PC-3 (cell line): ENCODE data around the gene NUP160. TPM values are rescaled to one million over a fixed set of nuclear protein-coding genes. Genes with fewer than 3 reads are reported as not detected.
"Not testable (repeated sequence)": the region's sequence is repeated elsewhere in the genome, so short reads cannot be mapped to it uniquely, and the experiment has no call there.

Experiments
- ATAC-seq: fragments of 200-7000 bp; cut with Tn5 transposase; 2 replicates; pipeline ENCODE4 v1.9.1; 2020; ENCODE audit warnings: mild to moderate bottlenecking, moderate library complexity
- BruUV-seq: library from RNA; stranded (reverse); fragments of 400-500 nt; replicated peaks from 2 replicates; lab custom pipeline; 2021; lab: Mats Ljungman, UMichigan
- CTCF ChIA-PET: fragments of 300-600 bp; sonication (Branson Sonifier 250); formaldehyde crosslinking; loops from one replicate; lab custom pipeline; 2022; ENCODE audit warnings: antibody characterized with exemption; lab: Charles Lee
- POLR2A ChIA-PET: fragments of 300-600 bp; sonication (Branson Sonifier 250); formaldehyde crosslinking; loops from one replicate; lab custom pipeline; 2022; ENCODE audit warnings: antibody characterized with exemption; ENCODE audit not compliant: unreplicated experiment; lab: Charles Lee
- DNase-seq: peaks from one replicate; pipeline ENCODE4 v3.0.0-alpha.2; 2015
- H2AFZ ChIP-seq: fragments of 300-600 bp; sonication (generic); 2 replicates; pipeline ENCODE4 v1.6.0; 2016; ENCODE audit warnings: antibody characterized with exemption, low read length
- H3F3A ChIP-seq: fragments of 300-600 bp; sonication (generic); one replicate; pipeline ENCODE4 v1.6.0; 2017; ENCODE audit warnings: antibody characterized with exemption, low read length, control low read depth, mild to moderate bottlenecking; ENCODE audit not compliant: unreplicated experiment
- H3K27ac ChIP-seq: fragments of 300-600 bp; sonication (generic); 2 replicates; pipeline ENCODE4 v1.5.1; 2016; ENCODE audit warnings: mild to moderate bottlenecking, low read length
- H3K27me3 ChIP-seq: fragments of 300-600 bp; sonication (generic); 2 replicates; pipeline ENCODE4 v1.6.1; 2016; ENCODE audit warnings: low read length, mixed read lengths
- H3K36me3 ChIP-seq: fragments of 300-600 bp; sonication (generic); 2 replicates; pipeline ENCODE4 v1.6.1; 2016; ENCODE audit warnings: low read depth, mixed run types, low read length, mixed read lengths
- H3K4me1 ChIP-seq: fragments of 300-600 bp; sonication (generic); 2 replicates; pipeline ENCODE4 v1.5.1; 2016; ENCODE audit warnings: low read length; ENCODE audit not compliant: insufficient read depth
- H3K4me2 ChIP-seq: fragments of 300-600 bp; sonication (generic); 2 replicates; pipeline ENCODE4 v1.6.0; 2016; ENCODE audit warnings: low read length
- H3K4me3 ChIP-seq: fragments of 300-600 bp; sonication (generic); 2 replicates; pipeline ENCODE4 v1.5.1; 2016; ENCODE audit warnings: mild to moderate bottlenecking, low read length, mixed read lengths
- H3K79me2 ChIP-seq: fragments of 300-600 bp; sonication (generic); 2 replicates; pipeline ENCODE4 v1.6.1; 2017; ENCODE audit warnings: low read length, mixed read lengths
- H3K9ac ChIP-seq: fragments of 300-600 bp; sonication (generic); 2 replicates; pipeline ENCODE4 v1.6.0; 2016; ENCODE audit warnings: mild to moderate bottlenecking, low read length
- H3K9me2 ChIP-seq: fragments of 300-600 bp; sonication (generic); replicated peaks from 2 replicates; pipeline ENCODE4 v1.6.1; 2016; ENCODE audit warnings: mixed run types, low read length, mixed read lengths
- H3K9me3 ChIP-seq: fragments of 300-600 bp; sonication (generic); 2 replicates; pipeline ENCODE4 v1.6.1; 2016; ENCODE audit warnings: low read length, mixed read lengths
- H4K20me1 ChIP-seq: fragments of 300-600 bp; sonication (generic); 2 replicates; pipeline ENCODE4 v1.6.1; 2016; ENCODE audit warnings: low read length, mixed read lengths
- EZH2 ChIP-seq: fragments of 300-600 bp; sonication (generic); IDR thresholded peaks from one replicate; pipeline ENCODE4 v1.6.1; 2017; ENCODE audit warnings: antibody characterized with exemption, mild to moderate bottlenecking, low read length; ENCODE audit not compliant: unreplicated experiment
- EZH2phosphoT487 ChIP-seq: fragments of 300-600 bp; sonication (generic); IDR thresholded peaks from 2 replicates; pipeline ENCODE4 v1.6.1; 2018; ENCODE audit warnings: mild to moderate bottlenecking, antibody characterized with exemption, low read length, borderline replicate concordance
- intact Hi-C: fragments of 100-400 bp; cut with micrococcal nuclease; formaldehyde crosslinking; loops from 2 replicates; pipeline ENCODE4 v1.9.0; 2023
- total RNA-seq: library from RNA; depleted of rRNA; stranded (reverse); fragments of >200 nt; gene quantifications from 2 replicates; pipeline ENCODE4 v1.2.3, GENCODE V29; 2014
- TF ChIP-seq, protein P1 (sequence below): fragments of 300-600 bp; sonication (generic); conservative IDR thresholded peaks from 2 replicates; pipeline ENCODE4 v1.5.1; 2017; ENCODE audit warnings: antibody characterized with exemption, low read depth, mild to moderate bottlenecking, low read length

The NUP160 gene
- total RNA-seq, 1 experiment from 2014 or later, result 23.0 TPM

GRCh38 chr11:47800759-47801158, 47.4 kb downstream of the NUP160 start:
- Histone ChIP-seq H3K9ac (no peak overlapping the region), H3K79me2 (no peaks in the 10 kb centered on the region), H3K27me3 (no peaks in the 10 kb centered on the region), H3K9me3 (no peaks in the 10 kb centered on the region), H3F3A (no peaks in the 10 kb centered on the region), H3K4me2 (no peak overlapping the region), H3K4me3 (no peak overlapping the region), H3K9me2 (no peaks in the 10 kb centered on the region), H4K20me1 (no peaks in the 10 kb centered on the region), H3K36me3 (peaks cover 36% of the 10 kb centered on the region), H2AFZ (no peak overlapping the region), H3K4me1 (no peaks in the 10 kb centered on the region), H3K27ac (no peak overlapping the region)
- ATAC-seq, result no peak
- TF ChIP-seq, protein P1, sequence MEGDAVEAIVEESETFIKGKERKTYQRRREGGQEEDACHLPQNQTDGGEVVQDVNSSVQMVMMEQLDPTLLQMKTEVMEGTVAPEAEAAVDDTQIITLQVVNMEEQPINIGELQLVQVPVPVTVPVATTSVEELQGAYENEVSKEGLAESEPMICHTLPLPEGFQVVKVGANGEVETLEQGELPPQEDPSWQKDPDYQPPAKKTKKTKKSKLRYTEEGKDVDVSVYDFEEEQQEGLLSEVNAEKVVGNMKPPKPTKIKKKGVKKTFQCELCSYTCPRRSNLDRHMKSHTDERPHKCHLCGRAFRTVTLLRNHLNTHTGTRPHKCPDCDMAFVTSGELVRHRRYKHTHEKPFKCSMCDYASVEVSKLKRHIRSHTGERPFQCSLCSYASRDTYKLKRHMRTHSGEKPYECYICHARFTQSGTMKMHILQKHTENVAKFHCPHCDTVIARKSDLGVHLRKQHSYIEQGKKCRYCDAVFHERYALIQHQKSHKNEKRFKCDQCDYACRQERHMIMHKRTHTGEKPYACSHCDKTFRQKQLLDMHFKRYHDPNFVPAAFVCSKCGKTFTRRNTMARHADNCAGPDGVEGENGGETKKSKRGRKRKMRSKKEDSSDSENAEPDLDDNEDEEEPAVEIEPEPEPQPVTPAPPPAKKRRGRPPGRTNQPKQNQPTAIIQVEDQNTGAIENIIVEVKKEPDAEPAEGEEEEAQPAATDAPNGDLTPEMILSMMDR, result no peak
- BruUV-seq, result no TSS peak
- POLR2A ChIA-PET, result no interaction called here
- no peak for DNase-seq
- CTCF ChIA-PET, result no interaction called here
- intact Hi-C loops, result no loop called here

- Histone ChIP-seq H3K79me2 (no peaks in the 10 kb centered on the region), H3K36me3 (peaks cover 32% of the 10 kb centered on the region), H3K4me3 (no peak overlapping the region), H3K27me3 (no peaks in the 10 kb centered on the region), H3K4me2 (no peak overlapping the region), H3K4me1 (no peaks in the 10 kb centered on the region), H2AFZ (no peak overlapping the region), H3K9me3 (no peaks in the 10 kb centered on the region), H3K9ac (no peak overlapping the region), H3K9me2 (no peaks in the 10 kb centered on the region), H3K27ac (no peak overlapping the region), H4K20me1 (no peaks in the 10 kb centered on the region), H3F3A (no peaks in the 10 kb centered on the region)
- TF ChIP-seq EZH2, result no peak
- no peak for TF ChIP-seq EZH2phosphoT487
- TF ChIP-seq, protein P1, result no peak
- intact Hi-C loops, result no loop called here
- DNase-seq, result peak; percentile 53
- BruUV-seq, result no TSS peak
- ChIA-PET POLR2A (no interaction called here), CTCF (no interaction called here)
- ATAC-seq, result peak; percentile 81
Measured at GRCh38 chr11:47797633-47798032, 50.5 kb downstream of the NUP160 start.

GRCh38 chr11:47791774-47792430, 56.2 kb downstream of the NUP160 start:
- H4K20me1 ChIP-seq, result no peaks in the 10 kb centered on the region
- no peak for TF ChIP-seq EZH2
- TF ChIP-seq EZH2phosphoT487, result no peak
- TF ChIP-seq, protein P1, result no peak
- DNase-seq, result no peak
- H3K4me3 ChIP-seq, result no peak overlapping the region
- ChIA-PET CTCF (no interaction called here), POLR2A (no interaction called here)
- ATAC-seq, result no peak
- no peaks in the 10 kb centered on the region for H3K9me3 ChIP-seq
- no peak overlapping the region for H3K9ac ChIP-seq
- no peaks in the 10 kb centered on the region for H3K79me2 ChIP-seq
- no peaks in the 10 kb centered on the region for H3F3A ChIP-seq
- no peaks in the 10 kb centered on the region for H3K9me2 ChIP-seq
- intact Hi-C loops, result no loop called here
- H3K36me3 ChIP-seq, result peaks cover 32% of the 10 kb centered on the region
- BruUV-seq, result no TSS peak
- H3K4me2 ChIP-seq, result no peak overlapping the region
- no peaks in the 10 kb centered on the region for H3K27me3 ChIP-seq
- H3K4me1 ChIP-seq, result no peaks in the 10 kb centered on the region
- no peak overlapping the region for H3K27ac ChIP-seq
- H2AFZ ChIP-seq, result no peak overlapping the region

DNA sequence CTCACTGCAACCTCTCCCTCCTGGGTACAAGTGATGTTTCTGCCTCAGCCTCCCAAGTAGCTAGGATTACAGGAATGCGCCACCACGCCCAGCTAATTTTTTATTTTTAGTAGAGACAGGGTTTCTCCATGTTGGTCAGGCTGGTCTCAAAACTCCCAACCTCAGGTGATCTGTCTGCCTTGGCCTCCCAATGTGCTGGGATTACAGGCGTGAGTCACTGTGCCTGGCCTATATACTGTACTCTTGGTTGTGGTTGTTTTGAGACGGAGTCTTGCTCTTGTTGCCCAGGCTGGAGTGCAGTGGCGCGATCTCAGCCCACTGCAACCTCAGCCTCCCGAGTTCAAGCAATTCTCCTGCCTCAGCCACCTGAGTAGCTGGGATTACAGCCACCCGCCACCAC, 58.1 kb downstream of the NUP160 start:
- POLR2A ChIA-PET, result not testable (repeated sequence)

More for the DNA sequence above, 58.1 kb downstream of the NUP160 start:
- H3K4me3 ChIP-seq, ATAC-seq, CTCF ChIA-PET, H3K27ac ChIP-seq, H3K79me2 ChIP-seq, H3K27me3 ChIP-seq, DNase-seq, H2AFZ ChIP-seq, H3K9ac ChIP-seq, H4K20me1 ChIP-seq, intact Hi-C loops, H3F3A ChIP-seq, H3K9me3 ChIP-seq, H3K4me1 ChIP-seq, H3K4me2 ChIP-seq, H3K9me2 ChIP-seq, BruUV-seq: not testable (repeated sequence)
- peaks cover 38% of the 10 kb centered on the region for H3K36me3 ChIP-seq
